Activated naive CD8-positive, alpha-beta T cell treated with anti-CD3 and anti-CD28 coated beads, Interleukin-2, amount 50 U/mL, for 24 hours (primary cell): ENCODE measurements around the gene ECE2.

Experiments used
- ATAC-seq: fragments of 150-1000 bp; cut with Tn5 transposase; one replicate; pipeline ENCODE4 v1.10.0; 2021
- DNase-seq: peaks from one replicate; pipeline ENCODE4 v3.0.0; 2021
- H3K27ac Mint-ChIP-seq: one replicate; pipeline ENCODE4 v1.8.0; 2021; ENCODE audit warnings: mild to moderate bottlenecking, mixed read lengths
- H3K27me3 Mint-ChIP-seq: one replicate; pipeline ENCODE4 v1.8.0; 2021; ENCODE audit warnings: mixed read lengths
- H3K36me3 Mint-ChIP-seq: one replicate; pipeline ENCODE4 v1.8.0; 2021; ENCODE audit warnings: low read depth, mixed read lengths
- H3K4me1 Mint-ChIP-seq: one replicate; pipeline ENCODE4 v1.8.0; 2021; ENCODE audit warnings: mixed read lengths
- H3K4me3 Mint-ChIP-seq: one replicate; pipeline ENCODE4 v1.8.0; 2021; ENCODE audit warnings: mild to moderate bottlenecking, moderate library complexity, mixed read lengths
- H3K9me3 Mint-ChIP-seq: one replicate; pipeline ENCODE4 v1.8.0; 2021; ENCODE audit warnings: mixed read lengths

The ECE2 gene

DNA sequence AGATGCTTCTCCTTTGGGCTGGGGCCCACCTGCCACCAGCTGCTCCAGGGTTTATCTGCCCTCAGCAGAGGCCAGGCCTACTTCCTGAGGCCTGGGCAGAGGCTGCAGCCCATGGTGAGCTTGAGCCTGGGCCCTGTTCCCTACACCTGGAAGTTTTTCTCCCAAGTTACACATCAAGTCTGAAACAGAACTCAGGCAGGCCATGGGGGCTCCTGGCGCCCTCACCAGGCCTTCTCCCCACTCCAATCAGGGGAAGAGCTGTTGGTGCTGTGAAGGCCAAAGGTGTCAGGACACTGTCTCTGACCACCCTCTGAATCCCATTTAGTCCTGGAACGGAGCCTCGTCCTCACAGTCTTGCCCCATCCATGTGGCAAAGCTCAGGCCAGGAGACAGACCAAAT lies 39.2 kb upstream of the ECE2 start:
- DNase-seq (no peak), ATAC-seq (no peak)
- Mint-ChIP-seq H3K9me3 (no peaks in the 10 kb centered on the region), H3K4me1 (no peaks in the 10 kb centered on the region), H3K27ac (no peak overlapping the region), H3K4me3 (no peak overlapping the region), H3K36me3 (no peaks in the 10 kb centered on the region), H3K27me3 (peaks cover 14% of the 10 kb centered on the region)

DNA sequence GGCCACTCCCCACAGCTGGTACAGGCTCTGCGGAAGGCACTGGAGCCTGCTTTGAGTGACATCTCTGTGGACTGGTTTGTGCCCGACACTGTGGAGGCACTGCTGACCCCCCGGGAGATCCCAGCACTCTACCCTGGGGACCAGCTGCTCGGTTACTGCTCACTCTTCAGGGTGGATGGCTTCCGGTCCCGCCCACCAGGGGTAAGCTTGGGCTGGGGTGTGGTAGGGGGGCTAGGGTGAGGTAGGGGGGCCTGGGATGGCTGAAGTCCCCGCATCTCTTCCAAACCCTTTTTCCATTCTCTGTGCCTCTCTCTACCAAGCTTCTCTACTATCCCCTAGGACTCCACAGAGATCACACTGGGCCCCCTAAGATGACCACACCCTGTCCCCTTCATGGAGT lies 38.6 kb upstream of the ECE2 start:
- Mint-ChIP-seq H3K9me3 (no peaks in the 10 kb centered on the region), H3K4me1 (no peaks in the 10 kb centered on the region), H3K27ac (no peak overlapping the region), H3K36me3 (peaks cover 2% of the 10 kb centered on the region), H3K4me3 (no peak overlapping the region), H3K27me3 (peaks cover 8% of the 10 kb centered on the region)
- no peak for DNase-seq
- no peak for ATAC-seq

DNA sequence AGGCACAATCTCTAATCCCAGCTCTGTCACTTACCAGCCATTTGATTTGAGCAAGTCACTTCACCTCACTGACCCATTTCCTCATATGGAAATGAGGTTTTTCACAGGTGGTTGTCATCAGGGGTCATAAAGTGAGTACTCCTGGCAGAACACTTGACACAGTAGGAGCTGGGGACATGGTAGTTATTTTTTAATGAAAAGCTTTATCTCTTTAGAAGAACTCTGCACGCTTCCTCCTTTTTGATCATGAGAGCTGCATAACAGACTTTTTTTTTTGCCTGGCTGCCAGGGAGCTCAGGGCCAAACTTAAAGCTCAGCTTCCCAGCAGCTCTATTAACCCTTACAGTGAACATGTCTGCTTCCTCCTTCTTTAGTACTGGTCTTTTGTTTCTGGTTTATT lies 38.0 kb upstream of the ECE2 start:
- Mint-ChIP-seq H3K9me3 (no peaks in the 10 kb centered on the region), H3K4me1 (no peaks in the 10 kb centered on the region), H3K36me3 (peaks cover 6% of the 10 kb centered on the region), H3K27ac (no peak overlapping the region), H3K4me3 (no peak overlapping the region), H3K27me3 (peaks cover 3% of the 10 kb centered on the region)
- ATAC-seq (no peak), DNase-seq (no peak)

GRCh38 chr3:184238246-184238818 lies 37.5 kb upstream of the ECE2 start:
- no peak overlapping the region for H3K4me3 Mint-ChIP-seq
- peaks cover 8% of the 10 kb centered on the region for H3K36me3 Mint-ChIP-seq
- no peaks in the 10 kb centered on the region for H3K9me3 Mint-ChIP-seq
- DNase-seq (no peak), ATAC-seq (no peak)
- H3K27me3 Mint-ChIP-seq, result peaks cover 2% of the 10 kb centered on the region
- no peak overlapping the region for H3K27ac Mint-ChIP-seq
- H3K4me1 Mint-ChIP-seq, result no peaks in the 10 kb centered on the region

GRCh38 chr3:184239221-184239620 lies 36.6 kb upstream of the ECE2 start:
- Mint-ChIP-seq H3K27me3 (no peaks in the 10 kb centered on the region), H3K4me3 (no peak overlapping the region), H3K9me3 (no peaks in the 10 kb centered on the region), H3K36me3 (peaks cover 8% of the 10 kb centered on the region), H3K27ac (no peak overlapping the region), H3K4me1 (no peaks in the 10 kb centered on the region)
- no peak for ATAC-seq
- no peak for DNase-seq

DNA sequence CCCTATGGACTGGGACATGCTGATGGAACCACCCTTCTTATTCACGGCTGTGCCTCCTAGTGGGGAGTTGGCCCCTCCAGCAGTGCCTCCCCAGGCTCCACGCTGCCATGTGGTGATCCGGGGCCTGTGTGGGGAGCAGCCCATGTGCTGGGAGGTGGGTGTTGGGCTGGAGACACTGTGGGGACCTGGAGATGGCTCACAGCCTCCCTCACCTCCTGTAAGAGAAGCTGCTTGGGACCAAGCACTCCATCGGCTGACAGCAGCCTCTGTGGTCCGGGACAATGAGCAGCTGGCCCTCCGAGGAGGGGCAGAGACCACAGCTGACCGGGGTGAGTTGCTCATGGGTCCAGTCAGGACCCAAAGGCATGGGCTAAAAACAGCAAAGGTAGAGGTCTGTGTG lies 36.1 kb upstream of the ECE2 start:
- no peaks in the 10 kb centered on the region for H3K4me1 Mint-ChIP-seq
- peaks cover 12% of the 10 kb centered on the region for H3K36me3 Mint-ChIP-seq
- no peak overlapping the region for H3K27ac Mint-ChIP-seq
- no peak for ATAC-seq
- DNase-seq, result no peak
- no peaks in the 10 kb centered on the region for H3K9me3 Mint-ChIP-seq
- no peaks in the 10 kb centered on the region for H3K27me3 Mint-ChIP-seq
- no peak overlapping the region for H3K4me3 Mint-ChIP-seq

DNA sequence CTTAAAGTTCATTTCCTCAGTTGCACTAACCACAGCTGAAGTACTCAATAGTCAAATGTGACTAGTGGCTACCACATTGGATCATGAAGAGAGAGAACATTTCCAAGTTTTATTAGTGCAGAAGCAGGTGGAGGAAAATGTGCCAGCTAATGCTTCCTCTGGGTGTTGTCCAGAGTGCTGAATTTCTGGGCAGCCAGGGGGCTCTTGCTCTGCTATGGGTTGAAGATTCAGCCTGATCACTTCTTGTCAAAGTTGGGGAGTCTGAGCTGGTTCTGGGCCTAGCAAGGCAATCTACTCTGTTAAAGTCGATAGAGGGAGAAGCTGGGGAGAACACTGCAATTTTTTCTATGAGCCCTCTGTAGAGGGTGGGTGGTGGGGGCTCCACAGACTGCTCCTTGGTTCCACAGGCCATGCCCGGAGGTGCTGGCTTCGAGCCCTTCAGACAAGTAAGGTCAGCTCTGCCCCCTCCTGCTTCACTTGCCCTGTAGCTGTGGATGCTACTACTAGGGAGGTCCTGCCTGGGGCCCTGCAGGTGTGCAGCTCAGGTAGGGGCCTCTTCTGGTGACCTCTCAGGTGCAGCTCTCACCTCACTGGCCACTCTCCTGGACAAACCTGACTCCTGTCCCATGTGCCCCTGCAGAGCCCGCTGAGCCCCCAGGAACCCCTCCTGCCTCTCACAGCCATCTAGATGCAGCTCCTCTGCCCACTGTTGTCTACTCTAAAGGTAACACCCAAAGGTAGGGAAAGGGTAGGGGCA lies 35.3 kb upstream of the ECE2 start:
- H3K4me1 Mint-ChIP-seq, result no peaks in the 10 kb centered on the region
- H3K36me3 Mint-ChIP-seq, result peaks cover 19% of the 10 kb centered on the region
- H3K4me3 Mint-ChIP-seq, result no peak overlapping the region
- no peaks in the 10 kb centered on the region for H3K9me3 Mint-ChIP-seq
- H3K27me3 Mint-ChIP-seq, result no peaks in the 10 kb centered on the region
- no peak overlapping the region for H3K27ac Mint-ChIP-seq
- ATAC-seq (no peak), DNase-seq (no peak)

- no peaks in the 10 kb centered on the region for H3K9me3 Mint-ChIP-seq
- peaks cover 24% of the 10 kb centered on the region for H3K36me3 Mint-ChIP-seq
- no peak for DNase-seq
- H3K27me3 Mint-ChIP-seq, result no peaks in the 10 kb centered on the region
- H3K27ac Mint-ChIP-seq, result no peak overlapping the region
- no peak overlapping the region for H3K4me3 Mint-ChIP-seq
- peak; percentile 3 for ATAC-seq
- no peaks in the 10 kb centered on the region for H3K4me1 Mint-ChIP-seq
Measured at GRCh38 chr3:184241141-184241446, 34.7 kb upstream of the ECE2 start.

DNA sequence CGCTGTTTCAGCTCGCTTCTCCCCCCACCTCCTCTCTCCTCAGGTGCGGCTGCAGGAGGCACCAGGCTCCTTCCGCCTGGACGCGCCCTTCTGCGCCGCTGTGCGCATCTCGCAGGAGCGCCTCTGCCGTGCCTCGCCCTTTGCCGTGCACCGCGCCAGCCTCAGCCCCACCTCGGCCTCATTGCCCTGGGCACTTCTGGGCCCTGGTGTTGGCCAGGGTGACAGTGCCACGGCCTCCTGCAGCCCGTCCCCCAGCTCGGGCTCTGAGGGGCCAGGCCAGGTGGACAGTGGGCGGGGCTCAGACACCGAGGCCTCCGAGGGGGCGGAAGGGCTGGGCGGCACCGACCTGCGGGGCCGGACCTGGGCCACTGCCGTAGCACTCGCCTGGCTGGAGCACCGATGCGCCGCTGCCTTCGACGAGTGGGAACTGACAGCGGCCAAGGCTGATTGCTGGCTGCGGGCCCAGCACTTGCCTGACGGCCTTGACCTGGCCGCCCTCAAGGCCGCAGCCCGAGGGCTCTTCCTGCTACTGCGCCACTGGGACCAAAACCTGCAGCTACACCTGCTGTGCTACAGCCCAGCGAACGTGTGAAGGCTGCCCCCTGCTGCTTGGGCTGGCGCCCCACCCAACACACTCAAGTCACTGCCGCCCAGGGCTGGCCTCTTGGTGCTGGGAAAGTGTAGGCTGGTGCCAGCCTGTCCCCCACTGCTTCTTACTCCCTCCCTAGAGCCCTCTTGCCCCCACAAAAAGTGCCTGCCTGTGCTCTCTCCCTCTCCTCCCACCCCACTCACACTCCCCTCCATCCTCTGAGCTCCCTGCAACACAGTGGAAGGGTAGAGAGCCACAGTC lies 34.1 kb upstream of the ECE2 start:
- no peaks in the 10 kb centered on the region for H3K27me3 Mint-ChIP-seq
- H3K36me3 Mint-ChIP-seq, result peaks cover 25% of the 10 kb centered on the region
- H3K4me1 Mint-ChIP-seq, result peaks cover under 1% of the 10 kb centered on the region
- no peak overlapping the region for H3K4me3 Mint-ChIP-seq
- no peaks in the 10 kb centered on the region for H3K9me3 Mint-ChIP-seq
- no peak overlapping the region for H3K27ac Mint-ChIP-seq
- DNase-seq (no peak), ATAC-seq (peak; percentile 38)

DNA sequence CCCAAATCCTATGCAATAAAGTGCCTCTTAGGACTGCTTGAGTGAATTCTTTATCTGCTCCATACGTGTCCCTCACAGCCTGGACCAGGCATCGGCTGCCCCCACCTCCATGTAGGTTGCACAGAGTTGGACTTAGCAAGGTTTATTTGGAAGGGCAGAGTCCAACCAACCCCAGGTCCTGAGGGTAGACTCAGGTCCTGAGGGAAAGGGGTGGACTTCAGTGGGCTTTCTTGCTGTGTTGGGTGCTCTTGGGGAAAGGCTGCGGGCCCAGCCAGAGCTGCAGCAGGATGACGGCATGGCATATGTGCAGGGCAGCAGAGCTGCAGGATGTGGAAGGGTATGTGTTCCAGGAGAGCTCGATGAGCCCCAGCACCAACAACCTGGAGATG lies 33.5 kb upstream of the ECE2 start:
- Mint-ChIP-seq H3K9me3 (no peaks in the 10 kb centered on the region), H3K4me3 (no peak overlapping the region), H3K4me1 (peaks cover 5% of the 10 kb centered on the region), H3K27me3 (no peaks in the 10 kb centered on the region), H3K27ac (no peak overlapping the region), H3K36me3 (peaks cover 25% of the 10 kb centered on the region)
- ATAC-seq (no peak), DNase-seq (no peak)

DNA sequence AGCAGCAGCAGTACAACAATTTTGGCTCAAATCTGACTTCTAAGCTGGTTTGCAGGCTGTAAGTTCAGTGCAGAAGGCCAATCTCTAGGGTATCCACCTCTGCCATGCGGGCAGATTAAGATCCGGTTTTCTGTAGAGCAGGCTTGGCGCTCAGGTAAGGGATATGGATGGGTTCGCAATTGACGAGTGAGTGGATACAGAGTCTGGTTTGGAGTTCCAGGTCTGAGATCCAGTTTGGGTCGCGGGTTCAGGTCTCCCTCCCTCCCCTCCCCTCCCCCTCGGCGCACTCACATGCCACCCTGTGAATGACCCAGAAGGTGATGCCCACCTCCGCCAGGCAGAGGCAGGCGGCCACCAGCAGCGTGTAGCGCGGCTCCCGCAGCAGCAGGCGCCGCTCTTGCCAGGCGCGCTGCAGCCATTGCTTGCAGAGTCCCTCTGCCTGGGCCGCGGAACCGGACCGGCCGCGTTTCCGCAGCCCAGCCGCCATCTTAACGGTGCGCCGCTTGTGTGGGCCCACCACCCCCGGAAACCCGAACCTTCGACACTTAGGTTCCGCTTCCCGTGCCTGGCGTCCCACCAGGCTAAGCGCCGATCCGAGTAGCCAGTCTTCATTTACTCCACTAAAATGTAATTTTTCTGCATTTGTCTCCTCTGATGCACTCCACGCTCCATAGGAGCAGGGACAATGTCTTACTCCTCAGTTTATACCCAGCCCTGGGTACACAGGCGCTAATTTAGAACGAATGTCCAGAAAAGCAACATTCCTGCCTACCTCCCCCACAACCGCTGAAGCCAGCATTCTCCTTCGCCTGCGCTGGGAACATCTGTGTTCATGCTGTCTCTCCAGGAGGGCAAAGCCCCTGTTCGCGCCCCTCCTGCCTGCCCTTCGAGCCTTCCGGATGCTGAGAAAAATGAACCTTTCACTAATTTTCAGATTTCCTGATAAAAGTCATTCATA lies 27.1 kb upstream of the ECE2 start, which contains the start of gene ALG3:
Gene ALG3, minus strand, starts transcription at position 509 of the 958 bp plus-strand sequence. Its CDS starts 22 bp downstream, at position 487.
- Mint-ChIP-seq H3K4me3 (peak within 1 kb of the TSS; percentile 94), H3K9me3 (no peaks in the 10 kb centered on the region), H3K36me3 (peaks cover 20% of the 10 kb centered on the region), H3K27ac (peak within 1 kb of the TSS; percentile 99), H3K27me3 (no peaks in the 10 kb centered on the region), H3K4me1 (peaks cover 18% of the 10 kb centered on the region)
- DNase-seq, result peak; percentile 89
- ATAC-seq, result peak; percentile 40

DNA sequence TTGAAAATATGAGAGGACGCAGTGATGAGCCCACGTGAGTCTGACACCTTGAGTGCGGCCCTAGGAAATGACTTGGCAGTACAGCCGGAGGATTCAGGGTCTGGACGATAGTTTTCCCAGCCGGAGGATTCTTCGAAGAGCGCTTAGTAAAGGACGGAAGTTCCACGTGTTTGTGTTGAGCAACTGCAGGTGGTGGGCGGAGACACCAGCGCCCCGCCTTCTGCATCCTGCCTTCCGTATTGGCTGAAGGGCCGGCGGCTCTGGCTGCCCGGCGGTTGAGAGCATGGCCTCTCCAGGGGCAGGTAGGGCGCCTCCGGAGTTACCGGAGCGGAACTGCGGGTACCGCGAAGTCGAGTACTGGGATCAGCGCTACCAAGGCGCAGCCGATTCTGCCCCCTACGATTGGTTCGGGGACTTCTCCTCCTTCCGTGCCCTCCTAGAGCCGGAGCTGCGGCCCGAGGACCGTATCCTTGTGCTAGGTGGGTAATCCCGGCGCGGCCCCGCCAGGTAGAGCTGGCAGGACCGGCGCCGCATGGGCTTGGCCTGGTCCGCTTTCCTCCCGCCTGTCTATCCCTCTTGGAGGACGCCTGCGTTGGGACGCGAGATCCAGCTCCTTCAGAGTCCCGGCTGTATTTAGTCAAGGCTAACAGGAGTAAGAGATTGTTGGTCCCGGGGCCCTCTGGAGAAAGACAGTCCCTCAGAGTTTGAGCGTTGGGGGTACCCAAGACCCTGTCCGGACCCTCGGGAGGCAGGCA lies 26.2 kb upstream of the ECE2 start, which contains the start of gene EEF1AKMT4:
Gene EEF1AKMT4, plus strand, starts transcription at position 261 of the 755 bp plus-strand sequence. Its CDS starts 23 bp downstream, at position 284.
- DNase-seq (peak; percentile 94), ATAC-seq (peak; percentile 93)
- Mint-ChIP-seq H3K9me3 (no peaks in the 10 kb centered on the region), H3K4me3 (peak within 1 kb of the TSS; percentile 94), H3K27ac (peak within 1 kb of the TSS; percentile 99), H3K36me3 (peaks cover 16% of the 10 kb centered on the region), H3K4me1 (peaks cover 18% of the 10 kb centered on the region), H3K27me3 (no peaks in the 10 kb centered on the region)

- peaks cover 22% of the 10 kb centered on the region for H3K4me1 Mint-ChIP-seq
- no peaks in the 10 kb centered on the region for H3K9me3 Mint-ChIP-seq
- DNase-seq (peak; percentile 93), ATAC-seq (peak; percentile 75)
- peak overlapping the region; percentile 99 for H3K27ac Mint-ChIP-seq
- H3K27me3 Mint-ChIP-seq, result no peaks in the 10 kb centered on the region
- peak overlapping the region; percentile 94 for H3K4me3 Mint-ChIP-seq
- peaks cover 9% of the 10 kb centered on the region for H3K36me3 Mint-ChIP-seq
Measured at GRCh38 chr3:184250167-184250828, 25.5 kb upstream of the ECE2 start.
